Urothelium cell line (cell line): ENCODE results near the gene BTN3A1.
"Not testable (repeated sequence)": the region's sequence is repeated elsewhere in the genome, so short reads cannot be mapped to it uniquely, and the experiment has no call there.

Experiments
- DNase-seq: peaks from one replicate; pipeline ENCODE4 v3.0.0; 2011; ENCODE audit warnings: low spot score, mixed read lengths
- FAIRE-seq: peaks from 2 replicates; lab custom pipeline; 2011; peaks lifted over from hg19 to GRCh38; lab: Jason Lieb, UNC

Gene BTN3A1

DNA sequence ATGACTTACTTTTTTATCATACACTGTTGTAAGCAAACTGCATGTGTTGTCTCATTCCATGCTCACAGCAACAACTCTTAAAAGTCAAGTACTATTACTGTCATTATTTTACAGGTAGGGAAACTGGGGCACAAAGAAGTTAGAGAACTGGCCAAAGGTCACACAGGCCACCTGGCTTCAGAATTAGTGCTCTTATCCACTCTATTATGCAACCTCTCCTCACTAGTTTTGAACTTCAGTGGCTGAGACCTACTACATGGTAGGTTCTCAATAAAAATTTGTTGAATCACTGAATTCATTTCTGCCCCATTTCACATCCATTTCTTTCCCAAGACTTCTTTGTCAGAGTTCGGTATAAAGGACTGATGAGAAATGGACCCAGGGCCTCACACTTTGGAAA, 35.9 kb downstream of the BTN3A1 start:
- no peak for FAIRE-seq
- no peak for DNase-seq

GRCh38 chr6:26439151-26440125, 37.4 kb downstream of the BTN3A1 start:
- DNase-seq (no peak), FAIRE-seq (no peak)

GRCh38 chr6:26440977-26441358, 38.9 kb downstream of the BTN3A1 start:
- no peak for FAIRE-seq

GRCh38 chr6:26441977-26442376, 39.9 kb downstream of the BTN3A1 start:
- no peak for DNase-seq

More at GRCh38 chr6:26440977-26441358, 38.9 kb downstream of the BTN3A1 start:
- DNase-seq = no peak

GRCh38 chr6:26445934-26446667, 44.0 kb downstream of the BTN3A1 start:
- no peak for DNase-seq

More at GRCh38 chr6:26441977-26442376, 39.9 kb downstream of the BTN3A1 start:
- no peak for FAIRE-seq

DNA sequence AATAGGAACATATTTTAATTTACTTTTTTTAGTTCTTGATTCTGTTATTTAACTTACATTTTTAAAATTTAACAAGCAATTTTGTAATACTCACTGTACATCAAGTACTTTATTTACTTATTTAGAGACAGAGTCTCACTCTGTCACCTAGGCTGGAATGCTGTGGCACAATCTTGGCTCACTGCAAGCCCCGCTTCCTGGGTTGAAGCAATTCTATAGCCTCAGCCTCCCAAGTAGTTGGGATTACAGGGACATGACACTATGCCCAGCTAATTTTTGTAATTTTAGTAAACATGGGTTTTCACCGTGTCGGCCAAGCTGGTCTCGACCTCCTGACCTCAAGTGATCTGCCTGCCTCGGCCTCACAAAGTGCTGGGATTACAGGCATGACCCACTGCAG, 45.2 kb downstream of the BTN3A1 start:
- DNase-seq (no peak), FAIRE-seq (no peak)

More at GRCh38 chr6:26445934-26446667, 44.0 kb downstream of the BTN3A1 start:
- FAIRE-seq = no peak

- no peak for FAIRE-seq
These were observed 48.2 kb downstream of the BTN3A1 start for GRCh38 chr6:26450240-26450639.

DNA sequence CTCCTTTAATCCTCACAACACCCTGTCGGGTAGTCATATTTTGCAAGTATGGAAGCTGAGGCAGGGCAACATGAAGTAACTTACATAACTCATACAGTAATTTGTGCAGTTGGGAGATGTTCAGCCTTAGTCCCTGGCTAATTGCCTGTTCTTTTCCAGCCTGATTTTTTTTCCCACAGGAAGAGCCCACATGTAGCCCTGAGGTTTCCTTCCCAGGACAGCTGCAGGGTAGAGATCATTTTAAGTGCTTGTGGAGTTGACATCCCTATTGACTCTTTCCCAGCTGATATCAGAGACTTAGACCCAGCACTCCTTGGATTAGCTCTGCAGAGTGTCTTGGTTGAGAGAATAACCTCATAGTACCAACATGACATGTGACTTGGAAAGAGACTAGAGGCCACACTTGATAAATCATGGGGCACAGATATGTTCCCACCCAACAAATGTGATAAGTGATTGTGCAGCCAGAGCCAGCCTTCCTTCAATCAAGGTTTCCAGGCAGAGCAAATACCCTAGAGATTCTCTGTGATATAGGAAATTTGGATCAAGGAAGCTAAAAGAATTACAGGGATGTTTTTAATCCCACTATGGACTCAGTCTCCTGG, 50.7 kb downstream of the BTN3A1 start:
- DNase-seq (no peak), FAIRE-seq (no peak)

More at GRCh38 chr6:26450240-26450639, 48.2 kb downstream of the BTN3A1 start:
- no peak for DNase-seq

DNA sequence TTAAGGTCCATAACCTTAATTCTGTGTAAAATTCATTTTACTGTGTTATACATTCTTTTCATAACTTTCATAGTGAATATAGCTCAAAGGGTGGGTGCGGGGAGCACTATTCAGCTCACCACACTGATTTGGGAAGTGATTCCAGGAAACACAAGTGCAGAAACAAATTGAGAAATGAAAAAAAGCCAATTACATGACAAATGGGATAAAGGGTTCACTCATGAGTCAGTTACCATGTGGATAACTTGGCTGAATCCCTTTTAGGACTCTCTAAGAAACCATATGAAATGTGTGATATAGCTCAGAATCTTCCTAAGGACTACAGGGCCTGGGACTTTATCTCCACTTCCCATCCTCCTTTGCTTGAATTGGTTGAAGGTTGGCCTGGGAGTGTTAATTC, 52.6 kb downstream of the BTN3A1 start:
- FAIRE-seq (no peak), DNase-seq (no peak)

GRCh38 chr6:26455357-26455970, 53.4 kb downstream of the BTN3A1 start:
- DNase-seq (no peak), FAIRE-seq (no peak)

- FAIRE-seq = no peak
These were observed 55.3 kb downstream of the BTN3A1 start for GRCh38 chr6:26457264-26457805.

GRCh38 chr6:26457806-26458688, 56.0 kb downstream of the BTN3A1 start, which contains the start of gene BTN2A1:
Gene BTN2A1, plus strand, starts transcription at chr6:26457955. Its CDS starts 682 bp downstream, at chr6:26458637.
- DNase-seq (peak; percentile 87), FAIRE-seq (no peak)

More at GRCh38 chr6:26457264-26457805, 55.3 kb downstream of the BTN3A1 start:
- peak; percentile 28 for DNase-seq

GRCh38 chr6:26459023-26459810, 57.1 kb downstream of the BTN3A1 start:
- FAIRE-seq (no peak), DNase-seq (peak; percentile 9)

DNA sequence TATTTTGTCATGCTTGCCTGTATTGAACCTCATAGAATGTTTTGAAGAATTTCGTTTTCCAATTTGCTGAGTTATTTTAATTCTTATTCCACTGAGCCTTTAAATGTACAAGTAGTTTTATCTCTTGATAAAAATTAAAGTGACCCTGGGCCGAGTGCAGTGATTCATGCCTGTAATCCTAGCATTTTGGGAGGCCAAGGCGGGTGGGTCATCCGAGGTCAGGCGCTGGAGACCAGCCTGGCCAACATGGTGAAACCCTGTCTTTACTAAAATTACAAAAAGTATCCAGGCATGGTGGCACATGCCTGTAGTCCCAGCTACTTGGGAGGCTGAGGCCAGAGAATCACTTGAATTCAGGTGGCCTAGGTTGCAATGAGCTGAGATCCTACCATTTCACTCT, 59.3 kb downstream of the BTN3A1 start:
- not testable (repeated sequence) for DNase-seq, FAIRE-seq

GRCh38 chr6:26464014-26464413, 61.9 kb downstream of the BTN3A1 start:
- FAIRE-seq = no peak

GRCh38 chr6:26464416-26465131, 62.5 kb downstream of the BTN3A1 start:
- DNase-seq = no peak
- no peak for FAIRE-seq

More at GRCh38 chr6:26464014-26464413, 61.9 kb downstream of the BTN3A1 start:
- DNase-seq = no peak
